KOPT-K1 (cell line): ENCODE data around the gene LRRC8C.

Experiments used
- H3K27ac ChIP-seq: fragments of 200-600 bp; sonication (generic); 2 replicates; pipeline ENCODE4 v1.5.1; 2016; ENCODE audit warnings: antibody characterized with exemption, mild to moderate bottlenecking, low read depth, low read length; ENCODE audit not compliant: poor library complexity, severe bottlenecking
- H3K36me3 ChIP-seq: fragments of 200-600 bp; sonication (generic); 2 replicates; pipeline ENCODE4 v1.5.1; 2017; ENCODE audit warnings: antibody characterized with exemption, mild to moderate bottlenecking, low read length, moderate library complexity; ENCODE audit not compliant: insufficient read depth
- H3K9me3 ChIP-seq: fragments of 200-600 bp; sonication (generic); 2 replicates; pipeline ENCODE4 v1.5.1; 2017; ENCODE audit warnings: antibody characterized with exemption, low read length, mild to moderate bottlenecking; ENCODE audit not compliant: insufficient read depth, poor library complexity, severe bottlenecking

LRRC8C gene

GRCh38 chr1:89669441-89669840, 36.5 kb downstream of the LRRC8C start:
- Histone ChIP-seq H3K9me3 (peaks cover under 1% of the 10 kb centered on the region), H3K36me3 (no peaks in the 10 kb centered on the region), H3K27ac (no peak overlapping the region)

GRCh38 chr1:89670163-89670562, 37.2 kb downstream of the LRRC8C start:
- Histone ChIP-seq H3K36me3 (no peaks in the 10 kb centered on the region), H3K9me3 (no peaks in the 10 kb centered on the region), H3K27ac (no peak overlapping the region)

GRCh38 chr1:89670711-89671110, 37.8 kb downstream of the LRRC8C start:
- H3K27ac ChIP-seq = no peak overlapping the region

GRCh38 chr1:89671775-89672488, 39.0 kb downstream of the LRRC8C start:
- no peak overlapping the region for H3K27ac ChIP-seq
- no peaks in the 10 kb centered on the region for H3K36me3 ChIP-seq
- no peaks in the 10 kb centered on the region for H3K9me3 ChIP-seq

More at GRCh38 chr1:89670711-89671110, 37.8 kb downstream of the LRRC8C start:
- H3K36me3 ChIP-seq = no peaks in the 10 kb centered on the region
- no peaks in the 10 kb centered on the region for H3K9me3 ChIP-seq

- H3K27ac ChIP-seq = no peak overlapping the region
- no peaks in the 10 kb centered on the region for H3K9me3 ChIP-seq
- H3K36me3 ChIP-seq = no peaks in the 10 kb centered on the region
These were observed 39.7 kb downstream of the LRRC8C start for GRCh38 chr1:89672489-89673183.

GRCh38 chr1:89673251-89673650, 40.3 kb downstream of the LRRC8C start:
- Histone ChIP-seq H3K27ac (no peak overlapping the region), H3K36me3 (no peaks in the 10 kb centered on the region), H3K9me3 (no peaks in the 10 kb centered on the region)

- Histone ChIP-seq H3K27ac (no peak overlapping the region), H3K36me3 (no peaks in the 10 kb centered on the region), H3K9me3 (no peaks in the 10 kb centered on the region)
These were observed 42.8 kb downstream of the LRRC8C start for GRCh38 chr1:89675677-89676076.

GRCh38 chr1:89681045-89681729, 48.3 kb downstream of the LRRC8C start:
- peaks cover 15% of the 10 kb centered on the region for H3K9me3 ChIP-seq
- H3K27ac ChIP-seq = no peak overlapping the region
- H3K36me3 ChIP-seq = no peaks in the 10 kb centered on the region

GRCh38 chr1:89682611-89683010, 49.7 kb downstream of the LRRC8C start:
- Histone ChIP-seq H3K27ac (no peak overlapping the region), H3K9me3 (peaks cover 15% of the 10 kb centered on the region), H3K36me3 (no peaks in the 10 kb centered on the region)

- Histone ChIP-seq H3K36me3 (no peaks in the 10 kb centered on the region), H3K27ac (no peak overlapping the region), H3K9me3 (peaks cover 15% of the 10 kb centered on the region)
These were observed 52.5 kb downstream of the LRRC8C start for GRCh38 chr1:89685461-89685860.

GRCh38 chr1:89686520-89686919, 53.6 kb downstream of the LRRC8C start:
- Histone ChIP-seq H3K27ac (no peak overlapping the region), H3K9me3 (peaks cover 9% of the 10 kb centered on the region), H3K36me3 (no peaks in the 10 kb centered on the region)

GRCh38 chr1:89687254-89687653, 54.3 kb downstream of the LRRC8C start:
- no peaks in the 10 kb centered on the region for H3K36me3 ChIP-seq
- no peak overlapping the region for H3K27ac ChIP-seq
- peaks cover 2% of the 10 kb centered on the region for H3K9me3 ChIP-seq

- H3K9me3 ChIP-seq = no peaks in the 10 kb centered on the region
- no peak overlapping the region for H3K27ac ChIP-seq
- no peaks in the 10 kb centered on the region for H3K36me3 ChIP-seq
These were observed 55.7 kb downstream of the LRRC8C start for GRCh38 chr1:89688607-89689006.

- no peaks in the 10 kb centered on the region for H3K9me3 ChIP-seq
- no peaks in the 10 kb centered on the region for H3K36me3 ChIP-seq
- H3K27ac ChIP-seq = no peak overlapping the region
These were observed 56.3 kb downstream of the LRRC8C start for GRCh38 chr1:89689234-89689633.

- H3K9me3 ChIP-seq = no peaks in the 10 kb centered on the region
- H3K36me3 ChIP-seq = no peaks in the 10 kb centered on the region
- no peak overlapping the region for H3K27ac ChIP-seq
These were observed 57.7 kb downstream of the LRRC8C start for GRCh38 chr1:89690595-89690994.
